Motor neuron (in vitro differentiated cells): ENCODE results near the gene SFTA2. TPM values are rescaled to one million over a fixed set of nuclear protein-coding genes. Genes with fewer than 3 reads are reported as not detected.
A peak's percentile ranks its signal among the peaks of the same experiment; 100 is the strongest.

Source experiments
- ATAC-seq, 8 experiments: fragments of 200-7000 bp; cut with Tn5 transposase; replicated peaks in 6 of 8; 2 replicates each; pipeline ENCODE4 v1.8.0; 2021; ENCODE audit warnings: mild to moderate bottlenecking in 8 of 8, moderate library complexity in 8 of 8
- H3K27ac ChIP-seq, 2 donors: fragments of 250-450 bp; sonication (Bioruptor Pico); 2 replicates each; pipeline ENCODE4 v1.9.0; 2021; ENCODE audit warnings: antibody characterized with exemption in 2 of 2, mild to moderate bottlenecking in 2 of 2, moderate library complexity in 1 of 2
- H3K4me1 ChIP-seq, 2 donors: fragments of 250-450 bp; sonication (Bioruptor Pico); replicated peaks in 1 of 2; 2 replicates each; pipeline ENCODE4 v1.6.1; 2021; ENCODE audit warnings: antibody characterized with exemption in 2 of 2, mild to moderate bottlenecking in 2 of 2, moderate library complexity in 1 of 2
- H3K4me3 ChIP-seq, 5 donors: fragments of 250-450 bp; sonication (Bioruptor Pico); 2 replicates each; pipeline ENCODE4 v1.9.0; 2021; ENCODE audit warnings: antibody characterized with exemption in 5 of 5, mild to moderate bottlenecking in 5 of 5, moderate library complexity in 4 of 5
- WGBS, 10 experiments: fragments of 450-650 bp; shearing (Covaris generic); methylation state at CpG; one replicate each; pipeline ENCODE4 v1.0.0; 2022; 5-methylcytosine and 5-hydroxymethylcytosine counted together
- in situ Hi-C, 9 experiments: fragments of 400-800 bp; cut with MboI; loops; one replicate each; pipeline ENCODE4 v1.15.0; 2021; ENCODE audit warnings: low sequenced_read_pairs in 9 of 9, low pct_unique_long_range_greater_than_20kb in 2 of 9; ENCODE audit not compliant: unreplicated experiment in 9 of 9
- total RNA-seq, 8 experiments: library from RNA; unstranded; fragments of 300-600 nt; gene quantifications; 2 replicates each; pipeline versions ENCODE4 v1.2.3 to v1.2.4, GENCODE V29; 2022

SFTA2 gene
- total RNA-seq, 8 experiments from 2014 or later: 1.2 TPM; not detected in 7

DNA sequence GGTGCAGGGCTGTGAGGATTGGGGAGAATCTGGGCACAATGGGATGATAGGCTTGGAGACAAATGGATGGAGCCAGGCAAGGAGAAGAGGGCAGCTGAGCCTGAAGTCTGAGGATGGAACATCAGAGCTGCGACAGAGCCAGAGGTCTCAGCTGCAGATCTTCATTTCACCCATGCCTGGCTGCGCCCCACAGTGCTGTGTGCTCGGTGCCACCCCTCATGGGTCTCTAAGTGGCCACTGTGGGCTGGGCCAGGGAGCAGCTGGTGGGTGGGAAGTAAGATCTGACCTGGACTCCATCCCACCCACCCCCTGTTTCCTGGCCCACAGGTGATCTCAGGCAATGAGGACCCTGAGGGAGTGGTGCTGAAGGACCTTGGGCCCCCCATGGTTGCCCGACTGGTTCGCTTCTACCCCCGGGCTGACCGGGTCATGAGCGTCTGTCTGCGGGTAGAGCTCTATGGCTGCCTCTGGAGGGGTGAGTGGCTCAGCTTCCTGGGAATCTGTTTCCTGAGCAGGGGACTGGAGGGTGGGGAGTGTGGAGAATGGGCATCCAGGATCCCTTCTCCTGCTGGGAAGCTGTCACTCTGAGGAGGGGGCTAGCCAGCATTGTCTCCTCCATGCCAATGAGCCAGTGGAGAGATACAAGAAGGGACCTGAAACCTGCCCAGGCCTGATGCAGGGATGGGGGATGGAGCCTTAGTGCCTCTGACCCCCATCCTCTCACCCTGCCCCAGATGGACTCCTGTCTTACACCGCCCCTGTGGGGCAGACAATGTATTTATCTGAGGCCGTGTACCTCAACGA lies 41.1 kb downstream of the SFTA2 start:
- Histone ChIP-seq H3K4me3 (no peak overlapping the region), H3K4me1 (peaks cover 6 to 10% of the 10 kb centered on the region in 2 donors), H3K27ac (no peak overlapping the region)
- no peak for ATAC-seq
- in situ Hi-C loops: no loop called here
- 40 to 100% (median 76%) methylated on average over 1 to 6 of the region's 12 CpGs; no CpG with 5 or more reads in 5 of the 10 experiments for WGBS, 10 experiments

DNA sequence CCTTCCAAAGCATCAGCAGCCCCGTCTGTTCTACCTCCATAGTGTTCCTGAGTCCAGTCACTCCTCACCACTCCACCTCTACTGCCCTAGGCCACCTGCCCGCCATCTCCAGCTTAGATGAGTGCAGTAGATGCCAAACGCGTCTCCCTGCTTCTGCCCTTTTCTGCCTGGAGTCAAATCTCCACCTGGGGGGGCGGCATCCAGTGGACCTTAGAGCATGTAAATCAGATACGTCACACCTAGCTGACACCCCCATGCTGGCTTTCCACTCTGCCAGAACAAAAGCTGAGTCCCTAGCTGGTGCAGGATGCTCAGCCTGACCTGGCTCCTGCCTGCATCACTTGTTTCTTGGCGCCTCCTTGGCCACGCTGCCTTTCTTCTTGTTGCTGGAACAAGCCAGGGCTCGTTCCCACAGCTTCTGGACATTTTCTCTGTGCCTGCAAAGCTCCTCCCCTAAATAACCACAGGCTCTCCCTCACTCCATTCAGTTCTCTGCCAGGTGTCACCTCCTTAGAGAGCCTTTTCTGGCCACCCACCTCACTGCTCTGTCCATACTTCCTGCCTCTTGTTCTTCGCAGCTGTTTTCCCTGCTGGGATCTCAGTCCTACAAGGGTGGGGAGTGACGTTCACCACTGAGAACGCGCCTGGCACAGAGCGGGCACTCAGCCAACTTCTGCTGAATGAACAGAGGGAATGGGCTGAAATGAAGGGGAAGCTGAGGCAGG lies 41.9 kb downstream of the SFTA2 start:
- H3K4me3 ChIP-seq: no peak overlapping the region
- in situ Hi-C loops: no loop called here
- WGBS, 10 experiments: 80 to 100% (median 92%) methylated on average over 1 to 11 of the region's 14 CpGs; no CpG with 5 or more reads in 3 of the 10 experiments
- no peak for ATAC-seq
- peaks cover 10 to 11% of the 10 kb centered on the region in 2 donors for H3K4me1 ChIP-seq
- H3K27ac ChIP-seq: no peak overlapping the region

DNA sequence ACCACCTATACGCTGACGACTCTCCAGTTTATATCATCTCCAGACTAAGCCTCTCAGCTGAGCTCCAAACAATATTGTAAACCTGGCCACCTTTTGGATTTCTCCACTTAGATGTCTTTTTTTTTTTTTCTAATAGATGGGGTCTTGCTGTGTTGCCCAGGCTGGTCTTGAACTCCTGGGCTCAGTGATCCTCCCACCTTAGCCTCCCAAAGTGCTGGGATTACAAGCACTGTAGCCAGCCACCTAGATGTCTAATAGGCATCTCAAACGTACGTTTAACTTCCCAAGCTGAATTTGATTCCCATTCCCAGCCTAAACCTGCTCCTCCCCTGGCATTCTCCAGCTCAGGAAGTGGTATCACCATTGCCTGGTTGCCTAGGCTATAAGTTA lies 42.5 kb downstream of the SFTA2 start:
- peaks cover 10 to 11% of the 10 kb centered on the region in 2 donors for H3K4me1 ChIP-seq
- no peak overlapping the region for H3K27ac ChIP-seq

DNA sequence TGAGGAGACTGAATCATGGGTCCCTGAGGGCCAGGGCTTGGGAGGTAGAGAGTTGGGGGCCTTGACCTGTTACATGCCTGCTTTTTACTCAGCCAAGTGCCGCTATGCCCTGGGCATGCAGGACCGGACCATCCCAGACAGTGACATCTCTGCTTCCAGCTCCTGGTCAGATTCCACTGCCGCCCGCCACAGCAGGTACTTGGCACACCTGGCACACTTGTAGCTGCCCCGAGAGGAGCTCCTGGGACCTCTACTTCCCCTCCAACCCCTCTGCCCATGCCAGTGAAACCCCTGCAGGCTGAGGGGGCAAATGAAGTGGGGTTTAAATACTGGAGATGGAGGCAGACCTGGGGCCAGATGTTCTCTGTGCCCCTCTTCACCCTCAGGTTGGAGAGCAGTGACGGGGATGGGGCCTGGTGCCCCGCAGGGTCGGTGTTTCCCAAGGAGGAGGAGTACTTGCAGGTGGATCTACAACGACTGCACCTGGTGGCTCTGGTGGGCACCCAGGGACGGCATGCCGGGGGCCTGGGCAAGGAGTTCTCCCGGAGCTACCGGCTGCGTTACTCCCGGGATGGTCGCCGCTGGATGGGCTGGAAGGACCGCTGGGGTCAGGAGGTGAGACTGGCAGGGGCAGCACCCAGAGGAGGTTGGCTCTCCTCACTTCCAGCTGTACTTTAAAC lies 43.0 kb downstream of the SFTA2 start:
- ATAC-seq: no peak
- in situ Hi-C loops: no loop called here
- Histone ChIP-seq H3K4me1 (peaks cover 10 to 11% of the 10 kb centered on the region in 2 donors), H3K27ac (no peak overlapping the region), H3K4me3 (no peak overlapping the region)
- WGBS, 10 experiments: 98 to 100% (median 100%) methylated on average over 1 to 8 of the region's 18 CpGs; no CpG with 5 or more reads in 4 of the 10 experiments

More for the DNA sequence above, 42.5 kb downstream of the SFTA2 start:
- ATAC-seq: no peak
- no peak overlapping the region for H3K4me3 ChIP-seq
- in situ Hi-C loops: no loop called here
- whole genome bisulfite sequencing, 10 experiments: 75 to 100% (median 90%) methylated on average over 1 to 4 of the region's 4 CpGs; no CpG with 5 or more reads in 3 of the 10 experiments

DNA sequence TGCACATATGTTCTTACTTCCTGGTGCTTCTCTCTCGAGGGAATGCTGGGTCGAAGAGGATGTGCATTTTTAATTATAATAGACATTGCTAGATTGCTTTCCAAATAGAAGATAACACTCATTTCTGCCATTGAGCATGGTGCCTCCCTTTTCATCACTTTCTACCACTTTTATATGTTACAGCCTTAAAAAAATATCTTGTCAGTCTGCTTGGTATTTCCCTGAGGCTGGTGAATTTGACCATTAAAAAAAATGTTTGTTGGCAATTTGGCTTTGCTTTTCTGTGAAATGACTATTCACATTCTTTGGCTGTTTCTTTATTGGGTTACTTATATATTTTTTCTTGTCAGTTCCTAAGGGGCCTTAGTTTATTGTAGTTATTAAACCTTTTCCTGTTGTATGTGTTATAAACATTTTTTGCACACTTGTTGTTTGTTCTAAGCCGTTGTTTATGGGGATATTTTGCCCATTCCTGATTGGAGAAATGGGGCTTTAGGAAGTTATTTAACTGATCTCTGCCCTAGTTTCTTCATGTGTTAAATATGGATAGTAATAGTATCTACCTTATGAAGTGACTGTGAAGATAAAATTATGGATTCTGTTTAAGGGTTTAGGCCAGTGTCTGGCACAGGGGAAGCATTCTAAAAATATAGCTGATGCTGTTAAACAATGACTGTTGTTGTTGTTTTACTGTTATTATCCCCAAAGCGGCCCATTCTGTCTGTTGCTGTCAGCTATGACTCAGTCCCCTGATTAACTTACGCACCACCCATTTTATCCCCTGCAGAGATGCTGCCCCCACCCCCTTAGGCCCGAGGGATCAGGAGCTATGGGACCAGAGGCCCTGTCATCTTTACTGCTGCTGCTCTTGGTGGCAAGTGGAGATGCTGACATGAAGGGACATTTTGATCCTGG lies 43.8 kb downstream of the SFTA2 start:
- H3K27ac ChIP-seq: no peak overlapping the region
- in situ Hi-C loops: no loop called here
- peak in 2 of 8 experiments; percentile 4 to 12 for ATAC-seq
- 5 to 100% (median 67%) methylated on average over 1 to 6 of the region's 6 CpGs; no CpG with 5 or more reads in 1 of the 10 experiments for WGBS, 10 experiments
- H3K4me1 ChIP-seq: peaks cover 10 to 11% of the 10 kb centered on the region in 2 donors
- no peak overlapping the region for H3K4me3 ChIP-seq

DNA sequence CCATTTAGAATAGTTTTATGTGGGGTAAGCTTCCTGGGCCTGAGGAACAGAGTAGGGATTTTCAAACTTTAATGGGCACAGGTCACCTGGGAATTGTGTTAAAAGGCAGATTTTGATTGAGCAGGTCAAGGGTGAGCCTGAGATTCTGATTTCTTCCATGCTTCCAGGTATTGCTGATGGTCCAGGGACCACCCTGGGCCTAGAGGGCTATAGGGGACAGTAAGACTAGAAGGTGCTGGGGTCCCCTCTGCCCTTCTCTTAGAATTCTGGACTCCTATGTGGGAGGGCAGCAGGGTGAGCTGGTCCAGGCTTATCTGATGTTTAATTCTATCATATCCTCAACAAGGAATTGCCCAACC lies 45.1 kb downstream of the SFTA2 start:
- H3K27ac ChIP-seq: peak overlapping the region; percentile 92 to 98
- H3K4me1 ChIP-seq: peaks cover 10 to 16% of the 10 kb centered on the region in 2 donors
- ATAC-seq: no peak
- in situ Hi-C loops: no loop called here
- peak overlapping the region; percentile 54 to 87 (median 65) for H3K4me3 ChIP-seq

DNA sequence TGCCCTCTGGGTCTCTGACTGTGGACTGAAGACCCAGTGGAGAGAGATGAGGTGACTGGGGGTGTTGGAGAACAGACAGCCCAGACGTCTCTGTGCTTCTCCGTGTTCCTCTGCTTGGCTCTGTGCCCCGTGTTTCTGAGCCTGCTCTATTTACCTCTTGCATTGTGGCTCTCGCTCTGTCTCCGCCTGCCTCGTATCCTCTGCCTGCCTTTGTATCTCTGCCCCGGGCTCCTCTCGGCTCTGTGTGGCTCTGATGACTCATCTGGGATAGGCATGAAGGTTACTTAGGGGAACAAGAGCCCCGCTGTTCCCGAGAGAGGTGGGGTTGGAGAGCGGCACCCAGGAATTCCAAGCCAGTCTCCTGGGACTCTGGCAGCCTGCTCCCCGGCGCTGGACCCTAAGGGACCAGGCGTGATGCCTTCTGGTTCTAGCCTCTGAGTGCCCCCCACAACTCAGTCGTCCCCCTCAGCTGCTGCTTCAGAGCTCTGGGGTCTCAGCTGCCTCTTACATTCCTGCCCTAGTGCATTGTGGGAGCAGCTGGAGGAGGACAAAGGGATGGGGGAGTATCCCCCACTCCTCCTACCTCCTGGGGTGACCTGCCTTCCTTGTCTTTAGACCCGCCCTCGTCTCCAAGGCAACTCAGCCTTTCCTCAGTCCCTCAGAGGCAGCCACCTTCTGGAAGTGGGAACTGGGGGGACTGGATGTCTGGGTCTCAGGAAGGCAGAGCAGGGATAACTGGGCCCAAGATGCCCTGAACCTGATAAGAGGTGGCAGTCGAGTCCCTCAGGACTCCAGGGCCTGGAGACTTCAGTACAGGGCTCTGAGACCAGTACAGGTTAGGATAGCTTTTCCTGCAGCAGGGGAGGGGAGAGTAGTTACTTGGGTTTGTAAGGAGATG lies 45.7 kb downstream of the SFTA2 start:
- H3K27ac ChIP-seq: peak overlapping the region; percentile 92 to 98
- peak overlapping the region; percentile 54 to 87 (median 65) for H3K4me3 ChIP-seq
- WGBS, 10 experiments: 0 to 3% (median 0%) methylated on average over 1 to 9 of the region's 18 CpGs; no CpG with 5 or more reads in 6 of the 10 experiments
- in situ Hi-C loops: no loop called here
- peaks cover 10 to 16% of the 10 kb centered on the region in 2 donors for H3K4me1 ChIP-seq
- peak; percentile 44 to 67 (median 58) for ATAC-seq

DNA sequence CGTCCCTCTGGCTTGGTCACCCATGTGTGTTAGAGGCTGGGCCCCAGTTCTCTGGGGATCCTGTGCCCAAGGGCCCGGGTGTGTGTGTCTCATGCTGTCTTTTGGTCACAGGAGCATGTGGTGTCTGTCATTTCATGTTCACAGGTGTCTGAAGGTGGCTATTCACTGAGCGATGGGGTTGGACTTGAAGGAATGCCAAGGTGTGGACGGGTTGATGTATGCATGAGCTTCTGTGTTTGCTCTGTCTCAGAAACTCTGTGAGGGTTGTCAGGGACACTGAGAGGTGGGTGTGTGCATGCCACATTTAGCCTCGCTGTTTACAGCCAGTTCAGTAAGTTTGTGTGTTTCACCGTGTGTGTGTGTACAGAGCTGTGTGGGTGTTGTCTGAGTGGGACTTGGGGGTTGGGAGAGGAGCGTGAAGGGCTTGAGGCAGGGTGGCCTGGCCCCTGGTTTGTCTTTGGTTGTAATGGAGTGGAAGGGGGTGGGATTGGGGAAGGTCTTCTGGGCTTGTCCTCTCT lies 46.4 kb downstream of the SFTA2 start:
- Histone ChIP-seq H3K4me3 (peak overlapping the region; percentile 54 to 87 (median 65)), H3K4me1 (peaks cover 10 to 16% of the 10 kb centered on the region in 2 donors), H3K27ac (peak overlapping the region; percentile 92 to 98)
- ATAC-seq: peak in 4 of 8 experiments; percentile 5 to 33 (median 20)
- in situ Hi-C loops: no loop called here
- 0 to 57% (median 0%) methylated on average over 1 of the region's 7 CpGs; no CpG with 5 or more reads in 5 of the 10 experiments for WGBS, 10 experiments

DNA sequence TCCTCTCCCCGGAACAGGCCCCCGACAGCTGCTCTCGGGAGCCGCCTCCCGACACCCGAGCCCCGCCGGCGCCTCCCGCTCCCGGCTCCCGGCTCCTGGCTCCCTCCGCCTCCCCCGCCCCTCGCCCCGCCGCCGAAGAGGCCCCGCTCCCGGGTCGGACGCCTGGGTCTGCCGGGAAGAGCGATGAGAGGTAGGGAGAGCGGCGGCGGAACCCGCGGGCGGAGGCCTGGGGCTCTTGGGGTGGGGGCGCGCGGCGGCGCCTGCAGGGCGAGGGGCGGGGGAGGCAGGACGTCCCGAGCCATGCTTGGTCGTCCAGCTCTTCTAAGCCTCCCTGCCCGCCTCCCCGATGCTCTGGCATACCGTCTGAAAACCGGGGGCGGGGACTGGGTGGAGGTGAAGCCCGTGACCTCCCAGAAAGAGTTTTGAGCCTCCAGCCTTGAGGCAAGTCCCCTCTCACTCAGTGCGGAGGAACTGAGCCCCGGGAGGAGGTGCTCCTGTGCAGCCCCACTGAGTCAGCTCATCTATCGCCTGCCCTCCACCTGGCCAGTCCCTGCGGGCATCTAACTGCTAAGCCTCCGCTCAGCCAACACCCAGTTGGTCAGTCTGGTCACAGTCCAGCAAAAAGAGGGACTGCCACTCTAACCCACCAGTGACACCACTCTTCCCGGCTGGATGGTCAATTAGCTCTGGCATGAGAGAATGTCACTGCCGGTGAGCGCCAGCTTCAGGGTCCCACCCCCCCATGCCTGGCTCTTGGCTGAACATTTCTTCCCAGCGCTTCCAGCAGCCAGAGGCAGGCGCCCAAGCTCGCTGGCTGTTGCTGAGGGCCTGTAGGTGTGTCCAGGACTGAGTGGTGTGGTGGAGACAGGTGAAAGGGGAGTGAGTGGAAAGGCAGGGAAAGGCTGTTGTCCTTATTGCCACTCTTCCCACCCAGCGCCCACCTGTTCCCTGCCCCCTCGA lies 47.2 kb downstream of the SFTA2 start:
- peak overlapping the region; percentile 92 to 98 for H3K27ac ChIP-seq
- peak; percentile 0 to 51 (median 4) for ATAC-seq
- WGBS, 10 experiments: 0 to 27% (median 0%) methylated on average over 2 to 11 of the region's 59 CpGs; no CpG with 5 or more reads in 6 of the 10 experiments
- peaks cover 17 to 24% of the 10 kb centered on the region in 2 donors for H3K4me1 ChIP-seq
- peak overlapping the region; percentile 54 to 87 (median 65) for H3K4me3 ChIP-seq
- in situ Hi-C loops: no loop called here

DNA sequence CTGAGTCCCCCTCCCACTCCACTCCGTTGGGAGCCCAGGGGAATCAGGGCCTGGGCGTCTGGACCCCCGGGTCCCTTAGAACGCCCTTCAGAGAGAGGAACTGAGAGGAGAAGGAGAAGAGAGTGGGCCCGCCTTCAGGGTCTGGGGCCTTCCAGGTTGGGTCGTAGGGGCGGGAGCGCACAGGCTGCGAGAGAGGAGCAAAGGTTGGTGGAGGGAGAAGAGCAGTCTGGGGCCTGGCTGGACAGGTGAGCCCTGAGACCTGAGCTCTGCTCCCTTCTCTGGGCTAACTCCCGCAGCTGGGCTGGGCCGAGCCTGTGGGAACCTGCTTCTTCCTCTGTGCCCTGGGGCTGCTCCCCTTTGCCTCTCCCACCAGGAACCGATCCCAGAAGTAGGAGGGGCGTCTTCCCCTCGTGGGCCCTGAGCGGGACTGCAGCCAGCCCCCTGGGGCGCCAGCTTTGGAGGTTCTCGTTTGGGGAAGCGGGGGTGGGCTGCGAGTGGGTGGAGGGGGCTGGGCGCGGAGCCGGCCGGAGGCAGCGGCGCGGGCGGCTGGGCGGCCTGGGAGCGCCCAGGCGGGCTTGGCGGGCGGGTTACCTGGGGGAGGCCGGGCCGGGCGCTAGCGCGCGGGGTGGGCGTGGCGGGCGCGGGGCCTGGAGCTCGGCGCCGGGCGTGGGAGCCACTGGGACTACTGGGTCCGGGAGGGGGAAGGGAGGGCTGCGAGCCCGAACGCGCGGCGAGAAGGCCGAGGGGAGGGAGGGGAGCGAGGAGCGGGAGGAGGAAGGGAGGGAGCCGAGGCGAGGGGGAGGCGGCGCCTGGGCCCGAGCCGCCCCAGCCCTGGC lies 48.1 kb downstream of the SFTA2 start, which contains the start of gene DDR1:
Gene DDR1 (plus strand): TSS at position 835 of the 836 bp plus-strand sequence. CDS start 4,211 bp downstream, outside the sequence.
- peaks cover 19 to 27% of the 10 kb centered on the region in 2 donors for H3K4me1 ChIP-seq
- peak within 1 kb of the TSS; percentile 54 to 87 (median 65) for H3K4me3 ChIP-seq
- 0 to 100% (median 3%) methylated on average over 1 to 7 of the region's 62 CpGs; no CpG with 5 or more reads in 5 of the 10 experiments for WGBS, 10 experiments
- H3K27ac ChIP-seq: peak within 1 kb of the TSS; percentile 92 to 98
- peak; percentile 1 to 72 (median 51) for ATAC-seq
- in situ Hi-C loops: no loop called here
